GM19328 (cell line): Measurements from ENCODE around the gene TFDP1.

Source experiments
- ATAC-seq: cut with Tn5 transposase; IDR thresholded peaks from one replicate; pipeline ENCODE4 v1.9.1; 2021; ENCODE audit warnings: mild to moderate bottlenecking, moderate library complexity; ENCODE audit not compliant: unreplicated experiment

Gene TFDP1

DNA sequence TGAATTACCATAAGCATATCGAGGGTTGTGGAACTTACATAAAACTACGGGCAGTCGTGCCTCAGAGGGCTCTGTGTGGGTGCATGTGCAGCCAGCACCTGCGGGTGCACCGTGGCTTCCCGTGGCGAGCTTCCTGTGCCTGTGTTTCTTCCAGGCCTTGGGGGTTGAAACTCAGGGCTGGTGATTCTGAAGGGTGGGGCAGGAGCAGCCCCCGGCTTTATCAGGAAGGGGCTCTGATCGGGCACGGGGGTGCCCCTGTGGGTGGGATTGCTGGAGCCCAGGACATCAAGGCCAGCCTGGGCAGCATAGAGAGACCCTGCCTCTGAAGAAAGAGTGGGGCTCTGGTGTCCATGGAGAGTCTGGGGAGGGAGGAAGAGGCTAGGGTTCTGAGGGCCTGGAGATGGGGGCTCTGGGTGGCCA, 62.4 kb downstream of the TFDP1 start:
- ATAC-seq: no peak

DNA sequence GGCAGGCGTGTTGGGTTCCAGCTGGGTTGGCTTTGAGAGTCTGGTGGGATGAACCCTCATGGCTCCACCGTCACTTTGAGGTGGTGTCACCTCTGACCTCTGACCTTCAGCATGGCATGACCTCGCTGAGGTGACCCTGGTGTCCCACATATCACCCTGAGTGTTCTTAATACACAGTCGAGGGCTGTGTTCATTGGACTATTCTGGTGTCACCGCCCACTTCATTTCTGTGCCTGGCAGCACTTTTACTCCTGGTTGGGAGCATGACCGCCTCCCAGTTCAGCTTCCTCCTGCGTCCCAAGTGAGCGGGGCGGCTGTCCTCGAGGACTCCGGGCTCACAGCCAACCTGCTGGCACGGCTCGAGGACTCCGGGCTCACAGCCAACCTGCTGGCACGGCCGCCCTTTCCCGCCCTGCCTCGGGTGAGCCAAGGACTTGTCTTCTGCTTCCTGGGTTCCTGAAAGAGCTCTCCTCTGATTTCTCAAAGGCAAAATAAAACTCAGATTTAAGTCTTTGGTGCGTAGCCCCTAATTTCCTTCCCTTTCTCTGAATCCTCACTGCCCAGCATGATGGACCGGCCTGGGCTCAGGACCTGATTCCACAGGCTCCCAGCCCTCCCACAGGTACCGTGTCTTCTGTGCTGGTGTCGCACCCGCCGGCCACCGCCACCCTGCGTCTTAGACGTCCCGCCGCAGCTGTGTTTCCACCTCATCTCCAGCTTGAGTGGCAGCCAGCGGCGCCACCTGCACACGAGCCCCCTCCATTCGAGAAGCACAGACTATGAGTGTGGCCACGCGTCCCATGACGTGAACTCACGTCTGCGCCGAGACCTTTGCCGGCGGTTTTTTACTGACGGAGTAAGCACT, 63.0 kb downstream of the TFDP1 start:
- no peak for ATAC-seq

DNA sequence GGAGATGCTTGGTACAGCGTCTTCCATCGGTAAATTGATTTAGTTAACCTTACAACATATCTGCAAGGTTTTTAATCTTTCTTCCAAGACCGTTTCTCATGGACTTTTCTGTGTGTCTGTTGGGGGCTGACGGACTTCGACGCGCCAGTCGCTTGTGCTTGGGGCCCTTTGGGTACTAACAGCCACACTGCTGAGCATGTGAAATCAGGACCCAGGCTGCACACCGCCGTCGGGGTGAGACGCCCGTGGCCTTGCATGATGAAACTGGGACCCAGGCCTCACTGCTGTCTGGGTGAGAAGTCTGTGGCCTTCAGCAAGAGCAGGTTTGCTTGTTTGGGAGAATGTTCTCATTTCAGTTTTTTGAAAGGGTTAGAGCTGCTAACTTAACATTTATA, 63.7 kb downstream of the TFDP1 start:
- no peak for ATAC-seq

DNA sequence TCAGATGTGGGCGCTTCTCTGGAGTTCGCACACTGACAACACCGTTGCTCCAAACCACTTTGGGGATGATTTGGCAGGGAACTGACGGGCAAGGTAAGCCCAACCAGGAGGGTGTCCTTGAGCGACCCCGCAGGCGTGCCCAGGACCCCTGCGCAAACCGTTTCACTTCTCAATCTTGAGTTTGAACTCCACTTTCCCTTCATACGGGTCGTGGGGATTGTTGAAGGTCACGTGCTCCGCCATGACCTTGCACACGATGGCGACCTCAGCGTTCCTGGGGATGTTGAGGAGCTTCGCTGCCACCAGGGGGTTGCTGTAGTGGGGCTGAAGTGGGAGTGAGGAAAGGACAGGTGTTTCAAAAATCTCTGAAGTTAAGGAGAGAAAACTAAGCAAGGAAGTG, 64.7 kb downstream of the TFDP1 start:
- no peak for ATAC-seq

DNA sequence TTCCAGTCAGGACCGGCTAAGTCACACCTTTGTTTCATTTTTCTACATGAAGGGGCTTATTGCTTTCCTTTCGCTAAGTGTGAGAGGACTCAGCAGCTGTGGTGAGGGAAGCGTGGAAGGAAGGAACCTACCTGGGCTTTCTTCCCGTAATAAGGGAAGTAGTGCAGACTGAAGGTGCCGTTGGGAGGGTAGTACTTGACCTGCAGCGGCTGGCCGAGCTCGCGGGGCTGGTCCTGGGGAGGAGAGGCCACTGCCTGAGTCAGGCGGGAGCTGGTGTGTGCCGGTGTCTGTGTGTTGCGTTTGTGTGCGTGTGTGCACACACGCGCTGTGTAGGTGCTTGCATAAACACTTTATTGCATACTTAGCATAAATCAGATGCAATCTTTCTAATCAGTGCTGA, 65.7 kb downstream of the TFDP1 start:
- no peak for ATAC-seq

DNA sequence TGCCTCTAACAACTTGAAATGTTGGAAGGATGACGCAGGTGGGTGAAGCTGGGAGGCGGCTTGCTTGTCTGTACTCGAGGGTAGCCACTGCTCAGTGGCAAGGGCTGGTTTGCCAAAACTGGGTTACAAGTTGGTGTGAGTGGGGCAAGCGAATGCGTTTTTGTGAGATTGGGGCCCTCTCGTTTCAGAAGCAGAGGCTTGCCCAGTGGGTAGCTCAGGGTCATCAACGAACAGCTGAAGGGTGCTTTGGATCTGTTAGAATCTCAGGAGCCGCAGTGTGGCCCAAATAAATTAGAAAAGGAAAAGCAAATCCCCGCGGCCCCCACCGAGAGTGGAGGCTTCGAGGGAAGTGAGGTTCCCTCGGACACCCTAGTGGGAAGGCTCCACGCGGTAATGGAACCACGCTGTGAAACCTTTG, 66.2 kb downstream of the TFDP1 start:
- ATAC-seq: no peak

DNA sequence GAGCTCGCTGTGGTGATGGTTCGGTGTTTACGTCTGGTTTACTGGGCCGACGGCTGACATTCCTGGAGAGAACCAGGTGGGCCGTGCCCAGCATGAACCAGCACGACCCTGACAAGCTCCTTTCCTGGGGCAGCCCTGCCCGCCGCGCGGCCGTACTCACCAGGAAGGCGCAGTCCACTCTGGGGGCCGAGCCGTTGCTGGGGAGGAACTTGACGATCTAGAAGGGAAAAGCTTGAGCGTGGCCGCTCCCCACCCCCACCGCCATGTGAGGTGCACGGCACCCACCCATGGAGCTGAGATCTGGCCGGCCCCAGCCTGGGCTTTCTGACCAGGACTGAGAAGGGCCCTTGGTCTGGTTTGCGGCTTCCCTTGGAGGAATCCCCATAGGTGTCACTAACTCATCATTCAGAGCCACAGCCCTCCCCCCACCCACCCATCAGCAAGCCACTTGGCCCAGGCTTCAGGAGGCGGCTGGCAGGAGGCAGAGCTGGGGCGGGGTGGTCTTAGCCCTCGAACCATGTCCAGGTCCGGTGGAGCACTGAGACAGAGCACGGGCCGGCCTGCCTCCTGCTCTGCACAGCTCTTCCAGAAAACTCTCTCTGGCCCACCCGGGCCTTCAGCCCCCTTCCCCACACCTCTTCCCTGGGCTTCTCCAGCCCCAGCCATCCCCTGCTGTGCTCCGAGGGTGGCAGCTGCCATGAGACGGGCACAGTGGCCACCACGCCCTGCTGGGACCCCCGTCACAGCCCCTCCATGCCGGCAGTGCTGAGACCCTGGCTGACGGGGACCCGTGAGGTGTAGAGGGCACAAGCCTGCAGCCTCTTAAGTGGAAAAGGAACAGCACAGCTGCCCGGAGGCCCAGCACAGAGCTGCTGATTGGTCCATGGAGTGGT, 67.2 kb downstream of the TFDP1 start:
- no peak for ATAC-seq

DNA sequence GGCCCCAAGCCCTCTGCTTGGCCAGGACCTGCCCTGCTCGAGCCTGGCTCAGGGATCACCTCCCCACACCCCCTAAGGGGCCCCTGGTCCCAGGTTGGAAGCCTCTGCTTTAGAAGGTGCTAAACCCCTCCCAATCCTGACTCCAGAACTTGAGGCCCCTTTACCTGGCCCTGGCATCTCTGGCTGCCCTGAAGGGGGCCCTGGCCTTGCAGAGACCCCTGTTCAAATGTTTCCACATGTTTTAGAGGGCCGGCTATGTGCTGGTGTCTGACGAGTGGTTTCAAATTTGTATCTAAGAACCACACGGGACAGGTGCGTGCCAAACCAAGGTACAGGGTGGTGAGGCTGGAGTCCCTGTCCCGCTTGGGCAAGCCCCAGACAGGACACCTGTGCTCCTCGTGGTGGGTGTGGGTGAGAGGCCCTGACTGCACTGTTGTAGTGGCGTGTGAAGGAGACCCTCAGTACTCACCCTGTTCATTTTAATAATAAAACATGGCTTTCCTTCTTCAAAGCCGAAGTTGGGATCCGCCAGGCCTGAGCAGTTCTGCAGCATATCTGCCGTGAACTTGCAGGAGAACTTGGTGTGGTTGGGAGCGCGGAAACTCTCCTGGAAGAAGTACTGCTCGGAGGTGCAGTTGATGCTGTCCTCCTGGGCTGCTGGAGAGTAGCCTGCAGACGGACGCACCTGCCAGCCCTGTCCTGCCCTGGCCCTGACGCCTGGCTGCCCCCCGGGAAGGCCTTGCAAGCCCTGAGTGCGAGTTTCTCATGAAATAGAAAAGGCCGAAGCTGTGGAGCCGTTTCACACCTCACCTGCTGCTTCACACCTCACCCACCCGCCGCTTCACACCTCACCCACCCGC, 68.1 kb downstream of the TFDP1 start:
- ATAC-seq: no peak

DNA sequence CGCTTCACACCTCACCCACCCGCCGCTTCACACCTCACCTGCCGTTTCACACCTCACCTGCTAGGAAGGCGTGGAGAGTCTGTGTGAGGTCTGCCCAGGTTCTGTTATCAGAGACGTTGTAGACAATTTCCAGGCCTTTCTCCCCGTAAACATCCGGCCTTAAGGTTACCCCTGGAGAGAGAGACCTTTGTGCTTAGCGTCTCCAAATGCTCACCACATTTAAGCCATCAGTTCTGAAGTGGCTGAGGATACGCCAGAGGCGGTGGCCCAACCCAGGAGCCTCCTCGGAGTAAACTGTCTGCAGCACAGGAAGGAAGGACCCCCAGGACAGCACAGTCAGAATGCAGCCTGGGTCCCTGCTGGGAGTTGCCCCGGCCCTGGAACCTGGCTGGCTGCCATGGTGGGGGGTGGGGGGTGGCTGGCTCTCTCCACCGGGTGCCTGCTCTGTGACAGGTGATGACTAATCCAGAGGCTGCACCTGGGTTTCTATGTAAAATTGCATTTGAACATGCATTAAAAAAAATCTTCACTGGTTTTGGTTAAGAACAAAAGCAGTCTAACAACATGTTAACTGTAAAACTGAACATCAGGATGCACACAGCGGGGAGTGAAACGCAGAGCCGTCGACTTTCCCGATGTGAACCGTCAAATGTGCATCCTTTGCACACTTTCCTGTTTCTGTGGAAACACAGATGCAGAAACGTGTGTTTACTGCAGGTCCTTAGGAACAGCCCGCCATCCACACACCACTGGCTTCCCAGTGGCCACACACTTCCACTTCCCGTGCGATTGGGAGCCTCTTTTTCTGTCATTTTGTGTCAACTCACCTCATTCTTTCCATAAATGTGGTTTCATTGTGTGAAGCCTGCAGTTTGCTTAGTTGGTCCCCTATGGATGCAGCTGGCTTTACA, 69.0 kb downstream of the TFDP1 start:
- no peak for ATAC-seq

DNA sequence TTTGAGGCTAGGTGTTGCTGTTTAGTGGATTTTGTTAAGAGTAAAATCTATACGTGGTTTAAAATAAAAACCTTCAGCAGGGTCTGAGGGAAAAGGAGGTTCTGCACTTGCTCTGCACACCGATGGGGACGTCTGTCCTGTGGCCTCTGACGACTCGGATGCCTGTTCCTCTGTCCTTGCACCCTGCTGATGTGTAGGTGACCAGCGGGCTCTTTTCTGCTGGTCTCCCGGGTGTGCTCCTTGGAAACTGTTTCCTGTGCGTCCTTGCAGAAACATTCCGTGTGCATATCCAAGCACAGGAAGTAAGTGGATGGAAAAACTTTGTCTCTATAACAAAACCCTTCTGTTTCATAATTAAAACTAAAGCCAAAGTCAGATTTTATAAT, 69.6 kb downstream of the TFDP1 start:
- no peak for ATAC-seq

DNA sequence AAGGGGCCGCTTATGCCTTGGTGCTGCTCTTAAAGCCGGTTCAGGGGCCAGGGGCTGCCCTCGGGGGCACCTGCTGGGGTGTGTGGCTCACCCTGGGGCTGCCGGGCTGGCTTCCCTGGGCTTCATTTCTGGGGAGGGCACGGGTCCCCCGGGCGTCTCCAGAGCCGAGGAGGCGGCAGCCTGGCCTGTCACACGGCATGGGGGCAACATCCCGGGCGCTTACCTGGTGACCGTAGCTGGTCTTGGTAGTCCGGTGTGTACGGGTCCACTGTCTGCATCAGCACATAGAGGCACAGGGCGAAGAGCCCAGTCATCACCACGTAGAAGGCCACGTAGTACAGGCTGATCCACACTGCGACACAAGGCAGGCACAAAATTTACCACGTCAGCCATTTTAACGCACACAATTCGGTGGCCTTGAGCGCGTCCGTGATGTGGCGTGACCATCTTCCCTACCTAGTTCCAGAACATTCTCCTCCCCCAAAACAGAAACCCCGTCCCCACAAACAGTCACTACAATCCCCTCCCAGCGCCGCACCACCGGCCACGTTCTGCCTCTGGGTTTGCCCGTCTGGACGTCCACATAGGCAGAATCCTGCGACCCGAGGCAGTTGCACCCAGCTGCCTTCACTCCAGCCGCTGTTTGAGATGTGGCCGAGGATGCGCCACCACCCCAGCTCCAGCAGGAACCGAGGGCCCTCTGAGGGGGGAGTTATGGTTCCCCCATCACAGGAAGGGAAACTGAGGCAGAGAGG, 70.2 kb downstream of the TFDP1 start:
- no peak for ATAC-seq

DNA sequence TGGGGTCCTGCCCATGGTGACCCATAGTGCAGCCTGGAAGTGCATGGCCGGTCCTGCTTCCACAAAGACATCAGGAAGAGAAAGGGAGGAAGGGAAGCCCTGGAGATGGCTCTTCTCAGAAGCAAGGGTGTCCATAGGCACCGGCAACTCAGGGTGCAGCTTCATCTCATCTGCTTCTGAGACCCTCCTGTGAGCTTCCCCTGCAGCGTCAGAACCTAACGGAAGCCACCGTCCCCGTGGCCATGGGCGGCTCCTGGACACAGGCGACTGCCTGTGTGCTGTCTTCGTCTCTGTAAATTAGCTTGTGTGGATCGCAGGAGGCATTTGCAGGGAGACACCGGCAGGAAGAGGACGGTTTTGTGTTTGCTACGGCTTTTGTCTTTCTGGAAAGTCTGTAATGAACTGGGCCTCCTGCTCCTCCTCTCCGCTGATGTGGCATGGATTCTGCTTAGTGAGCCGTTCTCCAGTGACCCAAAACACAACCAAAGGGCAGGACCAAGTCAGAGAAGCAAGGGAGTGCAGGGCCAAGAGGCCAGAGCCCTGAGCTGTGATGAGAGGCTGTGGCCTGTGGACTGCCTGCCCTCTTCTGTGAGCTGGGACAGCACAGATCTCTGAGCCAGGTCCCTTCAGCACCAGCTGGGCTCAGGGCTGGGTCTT, 70.9 kb downstream of the TFDP1 start:
- ATAC-seq: no peak

DNA sequence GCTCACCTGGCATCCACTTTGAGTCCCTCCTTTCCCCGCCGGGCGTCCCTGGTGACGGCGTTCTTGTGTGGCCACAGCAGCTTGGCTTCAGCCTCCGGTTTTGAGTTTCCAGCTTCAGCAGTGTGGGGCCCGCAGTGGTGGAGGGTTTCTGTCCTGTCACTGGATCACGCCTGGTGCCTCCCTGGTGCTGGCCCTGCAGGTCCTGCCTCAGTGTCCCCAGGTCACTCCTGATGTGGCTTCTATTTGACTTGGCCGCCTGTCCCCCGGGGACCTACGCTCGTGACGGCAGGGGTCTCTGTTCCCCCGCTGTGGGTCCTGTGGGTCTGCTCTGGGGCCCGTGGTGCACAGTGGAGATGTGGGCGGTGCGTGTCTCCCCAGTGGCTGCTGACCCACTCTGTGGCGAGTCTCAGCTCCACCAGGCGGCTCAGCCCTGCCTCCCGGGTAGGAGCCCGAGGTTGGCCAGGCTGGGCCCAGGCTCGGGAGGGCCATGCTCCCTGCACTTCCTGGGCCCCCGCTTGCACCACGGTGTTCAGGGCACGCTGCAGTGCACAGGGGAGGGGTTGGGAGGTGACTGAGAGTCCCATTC, 71.5 kb downstream of the TFDP1 start:
- ATAC-seq: no peak

DNA sequence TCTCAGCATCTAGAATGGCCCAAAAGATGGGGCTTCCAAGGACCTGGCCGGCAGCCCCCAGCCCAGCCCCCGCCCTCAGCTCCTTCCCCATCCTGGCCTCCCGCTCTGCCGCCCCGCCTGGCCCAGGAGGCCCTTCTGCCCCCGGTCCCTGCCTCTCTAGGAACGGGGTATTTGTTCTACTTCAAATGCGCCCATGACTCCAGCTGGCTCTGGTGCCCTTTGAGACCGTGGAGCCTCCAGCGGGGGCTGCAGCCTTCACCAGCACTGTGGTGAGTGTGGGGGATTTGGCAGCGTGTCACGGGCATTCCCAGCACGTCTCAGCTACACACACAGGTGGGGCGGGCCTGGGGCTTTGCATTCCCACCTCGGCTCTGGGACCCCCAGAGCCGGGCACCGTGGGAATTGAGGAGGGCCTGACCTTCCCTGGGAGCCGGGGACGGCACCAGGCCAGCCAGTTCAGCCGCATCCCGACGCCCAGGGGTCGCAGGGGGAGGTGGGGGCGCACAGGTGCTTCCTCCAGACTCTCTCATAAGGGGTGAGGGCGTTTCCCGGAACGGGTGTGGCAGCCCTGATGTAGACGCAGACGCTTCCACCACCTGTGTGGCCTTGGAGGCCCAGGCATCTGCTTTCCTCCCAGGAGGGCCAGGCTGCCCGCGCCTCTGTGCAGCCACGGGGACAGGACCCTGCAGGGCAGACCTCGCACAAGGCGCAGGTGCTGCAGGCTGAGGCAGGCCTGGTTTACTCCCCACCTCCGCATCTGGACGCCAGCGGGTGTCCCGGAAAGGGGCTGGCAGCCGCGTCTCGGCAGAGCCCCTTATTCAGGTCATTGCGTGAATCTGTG, 72.5 kb downstream of the TFDP1 start:
- ATAC-seq: no peak

DNA sequence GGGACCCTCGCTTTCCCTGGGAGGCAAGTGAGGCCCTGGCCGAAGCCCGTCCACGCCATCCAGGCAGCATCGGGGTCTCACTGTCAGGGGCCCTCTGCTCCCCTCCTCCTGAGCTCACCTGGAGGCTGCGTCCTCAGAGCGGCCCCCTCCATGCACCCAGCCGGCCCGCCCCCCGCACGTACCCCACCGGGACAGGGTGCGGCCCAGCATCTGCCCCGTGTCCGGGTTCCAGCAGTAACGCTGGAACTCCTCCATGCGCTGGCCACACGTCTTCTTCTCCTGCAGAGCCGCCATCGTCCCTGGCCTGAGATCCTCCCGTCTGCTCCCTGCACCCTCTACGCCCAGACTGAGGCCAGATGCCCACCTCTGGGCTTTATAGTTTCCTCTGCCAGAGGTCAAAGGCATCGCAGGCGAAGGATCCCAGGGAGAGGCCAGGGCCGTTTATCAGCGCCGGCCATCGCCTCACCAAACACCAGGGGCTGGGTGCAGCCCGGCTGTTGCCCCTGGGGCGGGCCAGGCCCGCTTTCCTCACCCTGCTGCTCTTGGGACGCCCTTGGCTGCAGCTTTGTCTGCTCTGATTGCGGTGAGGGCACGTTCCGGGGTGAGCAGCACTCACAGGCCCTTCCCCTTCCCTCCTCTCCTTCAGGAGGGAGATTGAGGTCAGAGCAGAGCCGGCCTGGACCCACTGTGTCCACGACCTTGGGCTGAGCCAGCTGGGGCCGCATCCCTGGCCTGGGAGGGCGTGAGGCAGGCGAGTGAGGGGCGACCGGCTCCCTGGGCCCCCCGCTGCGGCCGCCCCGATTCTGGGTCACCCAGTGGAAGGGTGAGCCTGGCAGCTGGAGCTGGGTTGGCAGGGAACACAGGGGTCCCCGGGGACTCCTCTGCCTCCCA, 73.5 kb downstream of the TFDP1 start, which contains the start of gene ATP4B:
ATP4B (minus strand) TSS at position 348 of the 891 bp plus-strand sequence; CDS start at position 294, 54 bp downstream.
- no peak for ATAC-seq

DNA sequence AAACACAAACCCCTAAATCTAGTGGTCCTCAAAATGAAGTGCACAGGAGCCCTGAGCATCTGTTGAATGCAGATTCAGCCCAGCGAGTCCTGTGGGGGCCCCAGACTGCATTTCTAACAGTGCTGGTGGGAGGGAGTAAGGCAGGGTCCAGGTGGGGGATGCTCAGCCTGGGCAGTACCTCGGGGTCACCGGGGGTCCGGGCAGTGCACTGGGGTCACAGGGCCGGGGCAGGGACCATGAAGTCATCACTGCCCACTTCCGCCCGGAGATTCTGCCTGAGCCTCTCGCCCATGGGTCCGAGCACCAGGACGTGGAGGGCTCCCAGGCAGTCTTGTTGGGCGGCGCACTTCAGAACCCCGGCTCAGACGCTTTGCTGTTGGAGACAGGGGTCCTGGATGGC, 74.3 kb downstream of the TFDP1 start:
- no peak for ATAC-seq
